ENCODE data around the gene RPTN. TPM values are rescaled to one million over a fixed set of nuclear protein-coding genes. Genes with fewer than 3 reads are reported as not detected.

RPTN gene
- total RNA-seq, 4 donors from 2014 or later: not detected

DNA sequence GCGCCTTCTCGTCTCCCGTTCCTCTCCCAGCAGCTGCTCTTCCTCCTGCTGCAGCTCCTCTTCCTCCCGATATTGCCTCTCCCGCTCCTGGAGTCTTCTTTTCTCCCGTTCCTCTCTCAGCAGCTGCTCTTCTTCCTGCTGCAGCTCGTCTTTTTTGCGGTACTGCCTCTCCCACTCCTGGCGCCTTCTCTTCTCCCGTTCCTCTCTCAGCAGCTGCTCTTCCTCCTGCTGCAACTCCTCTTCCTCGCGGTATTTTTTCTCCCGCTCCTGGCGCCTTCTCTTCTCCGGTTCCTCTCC is 49.1 kb downstream of the RPTN start:
- Histone ChIP-seq H3K27me3 (peaks cover 83 to 92% (median 90%) of the 10 kb centered on the region in 3 donors), H3K4me3 (peak overlapping the region; percentile 36 to 52 (median 48)), H3K27ac (no peak overlapping the region), H3K36me3 (no peaks in the 10 kb centered on the region), H3K9me3 (peaks cover 0 to 12% (median 0%) of the 10 kb centered on the region in 3 donors), H3K4me1 (peaks cover 5 to 14% of the 10 kb centered on the region in 2 donors)
- DNase-seq (no peak), ATAC-seq (no peak)
- intact Hi-C loops (cut with DNase I; ENCODE audit: low total_unique reads) (no loop called here), in situ Hi-C loops (cut with MboI; ENCODE audit: low sequenced_read_pairs in 4 of 4) (loop anchor here in 1 of 4 donors (10.0 kb wide), 1 partner anchor 55 kb away; no protein-coding TSS in a partner anchor)
- TF ChIP-seq, protein P1, sequence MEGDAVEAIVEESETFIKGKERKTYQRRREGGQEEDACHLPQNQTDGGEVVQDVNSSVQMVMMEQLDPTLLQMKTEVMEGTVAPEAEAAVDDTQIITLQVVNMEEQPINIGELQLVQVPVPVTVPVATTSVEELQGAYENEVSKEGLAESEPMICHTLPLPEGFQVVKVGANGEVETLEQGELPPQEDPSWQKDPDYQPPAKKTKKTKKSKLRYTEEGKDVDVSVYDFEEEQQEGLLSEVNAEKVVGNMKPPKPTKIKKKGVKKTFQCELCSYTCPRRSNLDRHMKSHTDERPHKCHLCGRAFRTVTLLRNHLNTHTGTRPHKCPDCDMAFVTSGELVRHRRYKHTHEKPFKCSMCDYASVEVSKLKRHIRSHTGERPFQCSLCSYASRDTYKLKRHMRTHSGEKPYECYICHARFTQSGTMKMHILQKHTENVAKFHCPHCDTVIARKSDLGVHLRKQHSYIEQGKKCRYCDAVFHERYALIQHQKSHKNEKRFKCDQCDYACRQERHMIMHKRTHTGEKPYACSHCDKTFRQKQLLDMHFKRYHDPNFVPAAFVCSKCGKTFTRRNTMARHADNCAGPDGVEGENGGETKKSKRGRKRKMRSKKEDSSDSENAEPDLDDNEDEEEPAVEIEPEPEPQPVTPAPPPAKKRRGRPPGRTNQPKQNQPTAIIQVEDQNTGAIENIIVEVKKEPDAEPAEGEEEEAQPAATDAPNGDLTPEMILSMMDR (IDR thresholded peaks at IDR 0.05 in 4 of 5, conservative IDR thresholded peaks at IDR 0.05 in 1 of 5): no peak
- TF ChIP-seq POLR2A (IDR thresholded peaks at IDR 0.05): no peak

DNA sequence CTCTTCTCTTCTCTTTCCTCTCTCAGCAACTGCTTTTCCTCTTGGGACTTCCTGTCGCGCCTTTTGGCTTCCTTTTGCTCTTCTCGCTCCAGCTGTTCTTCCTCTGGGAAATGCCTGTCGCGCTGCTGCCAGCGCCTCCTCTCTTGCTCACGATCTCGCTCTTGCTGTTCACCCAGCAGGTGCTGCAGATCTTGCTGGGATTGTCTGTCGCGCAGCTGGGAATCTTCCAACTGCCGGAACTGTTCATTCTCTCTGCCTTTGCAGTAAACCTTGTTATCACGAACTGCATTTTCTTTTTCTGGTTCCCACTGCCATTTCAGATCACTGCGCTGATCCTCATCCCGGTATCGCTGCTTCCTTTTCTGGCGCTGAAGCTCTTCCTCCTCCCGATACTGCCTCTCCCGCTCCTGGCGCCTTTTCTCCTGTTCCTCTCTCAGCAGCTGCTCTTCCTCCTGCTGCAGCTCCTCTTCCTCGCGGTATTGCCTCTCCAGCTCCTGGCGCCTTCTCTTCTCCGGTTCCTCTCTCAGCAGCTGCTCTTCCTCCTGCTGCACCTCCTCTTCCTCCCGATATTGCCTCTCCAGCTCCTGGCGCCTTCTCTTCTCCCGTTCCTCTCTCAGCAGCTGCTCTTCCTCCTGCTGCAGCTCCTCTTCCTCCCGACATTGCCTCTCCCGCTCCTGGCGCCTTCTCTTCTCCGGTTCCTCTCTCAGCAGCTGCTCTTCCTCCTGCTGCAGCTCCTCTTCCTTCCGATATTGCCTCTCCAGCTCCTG is 49.6 kb downstream of the RPTN start:
- intact Hi-C loops (cut with DNase I; ENCODE audit: low total_unique reads): no loop called here
- Histone ChIP-seq H3K9me3 (peaks cover 0 to 12% (median 0%) of the 10 kb centered on the region in 3 donors), H3K27me3 (peaks cover 82 to 89% (median 88%) of the 10 kb centered on the region in 3 donors), H3K36me3 (no peaks in the 10 kb centered on the region), H3K4me1 (peaks cover 5 to 14% of the 10 kb centered on the region in 2 donors), H3K27ac (no peak overlapping the region), H3K4me3 (peak overlapping the region in 3 of 4 donors; percentile 47 to 52 (median 48))
- TF ChIP-seq, protein P1 (IDR thresholded peaks at IDR 0.05 in 4 of 5, conservative IDR thresholded peaks at IDR 0.05 in 1 of 5): no peak
- TF ChIP-seq POLR2A (IDR thresholded peaks at IDR 0.05): no peak
- ATAC-seq: no peak
- no peak for DNase-seq
- in situ Hi-C loops (cut with MboI; ENCODE audit: low sequenced_read_pairs in 4 of 4): loop anchor here in 1 of 4 donors (10.0 kb wide), 1 partner anchor 55 kb away; no protein-coding TSS in a partner anchor

DNA sequence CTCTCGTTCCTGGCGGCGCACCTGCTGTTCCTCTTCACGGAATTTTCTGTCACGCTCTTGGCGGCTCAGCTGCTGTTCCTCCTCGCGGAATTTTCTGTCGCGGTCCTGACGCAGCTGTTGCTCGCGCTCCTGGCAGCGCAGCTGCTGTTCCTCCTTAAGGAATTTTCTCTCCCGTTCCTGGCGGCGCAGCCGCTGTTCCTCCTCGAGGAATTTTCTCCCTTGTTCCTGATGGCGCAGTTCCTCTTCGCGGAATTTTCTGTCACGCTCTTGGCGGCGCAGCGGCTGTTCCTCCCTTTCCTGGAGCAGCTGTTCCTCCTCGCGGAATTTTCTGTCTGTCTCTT is 50.2 kb downstream of the RPTN start:
- Histone ChIP-seq H3K27me3 (peaks cover 81 to 83% (median 83%) of the 10 kb centered on the region in 3 donors), H3K36me3 (no peaks in the 10 kb centered on the region), H3K4me1 (peaks cover 5 to 14% of the 10 kb centered on the region in 2 donors), H3K27ac (no peak overlapping the region), H3K9me3 (peaks cover 0 to 12% (median 0%) of the 10 kb centered on the region in 3 donors), H3K4me3 (peak overlapping the region in 3 of 4 donors; percentile 20 to 52 (median 48))
- no peak for TF ChIP-seq POLR2A (IDR thresholded peaks at IDR 0.05)
- TF ChIP-seq, protein P1 (IDR thresholded peaks at IDR 0.05 in 4 of 5, conservative IDR thresholded peaks at IDR 0.05 in 1 of 5): no peak
- ATAC-seq (no peak), DNase-seq (no peak)
- intact Hi-C loops (cut with DNase I; ENCODE audit: low total_unique reads): no loop called here
- in situ Hi-C loops (cut with MboI; ENCODE audit: low sequenced_read_pairs in 4 of 4): loop anchor here in 1 of 4 donors (10.0 kb wide), 1 partner anchor 56 kb away; no protein-coding TSS in a partner anchor

DNA sequence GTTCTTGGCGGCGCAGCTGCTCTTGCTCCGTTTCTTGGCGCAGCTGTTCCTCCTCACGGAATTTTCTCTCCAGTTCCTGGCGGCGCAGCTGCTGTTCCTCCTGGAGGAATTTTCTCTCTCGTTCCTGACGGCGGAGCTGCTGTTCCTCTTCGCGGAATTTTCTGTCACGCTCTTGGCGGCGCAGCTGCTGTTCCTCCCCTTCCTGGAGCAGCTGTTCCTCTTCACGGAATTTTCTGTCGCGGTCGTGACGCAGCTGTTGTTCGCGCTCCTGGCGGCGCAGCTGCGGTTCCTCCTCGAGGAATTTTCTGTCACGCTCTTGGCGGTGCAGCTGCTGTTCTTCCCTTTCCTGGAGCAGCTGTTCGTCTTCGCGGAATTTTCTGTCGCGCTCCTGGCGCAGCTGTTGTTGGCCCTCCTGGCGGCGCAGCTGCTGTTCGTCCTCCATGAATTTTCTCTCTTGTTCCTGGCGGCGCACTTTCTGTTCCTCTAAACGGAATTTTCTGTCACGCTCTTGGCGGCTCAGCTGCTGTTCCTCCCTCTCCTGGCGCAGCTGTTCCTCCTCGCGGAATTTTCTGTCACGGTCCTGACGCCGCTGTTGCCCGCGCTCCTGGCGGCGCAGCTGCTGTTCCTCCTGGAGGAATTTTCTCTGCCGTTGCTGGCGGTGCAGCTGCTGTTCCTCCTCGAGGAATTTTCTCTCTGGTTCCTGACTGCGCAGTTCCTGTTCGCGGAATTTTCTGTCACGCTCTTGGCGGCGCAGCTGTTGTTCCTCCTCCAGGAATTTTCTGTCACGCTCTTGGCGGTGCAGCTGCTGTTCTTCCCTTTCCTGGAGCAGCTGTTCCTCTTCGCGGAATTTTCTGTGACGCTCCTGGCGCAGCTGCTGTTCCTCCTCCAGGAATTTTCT is 50.8 kb downstream of the RPTN start:
- Histone ChIP-seq H3K27me3 (peaks cover 76 to 82% (median 81%) of the 10 kb centered on the region in 3 donors), H3K27ac (no peak overlapping the region), H3K9me3 (peaks cover 0 to 12% (median 0%) of the 10 kb centered on the region in 3 donors), H3K36me3 (no peaks in the 10 kb centered on the region), H3K4me1 (peaks cover 5 to 14% of the 10 kb centered on the region in 2 donors), H3K4me3 (peak overlapping the region in 2 of 4 donors; percentile 20 to 52)
- no peak for DNase-seq
- TF ChIP-seq, protein P1 (IDR thresholded peaks at IDR 0.05 in 4 of 5, conservative IDR thresholded peaks at IDR 0.05 in 1 of 5): no peak
- ATAC-seq: no peak
- in situ Hi-C loops (cut with MboI; ENCODE audit: low sequenced_read_pairs in 4 of 4): loop anchor here in 1 of 4 donors (10.0 kb wide), 1 partner anchor 57 kb away; no protein-coding TSS in a partner anchor
- intact Hi-C loops (cut with DNase I; ENCODE audit: low total_unique reads): no loop called here

Measured in gastrocnemius medialis (tissue), 4 donors.